Middle frontal gyrus (tissue), 1 donor: Measurements from ENCODE around the gene KEL.

Experiments used
- DNase-seq: peaks from one replicate; pipeline ENCODE4 v3.0.0-alpha.2; 2015; ENCODE audit warnings: low spot score; ENCODE audit errors: extremely low spot score

The KEL gene

GRCh38 chr7:142932386-142933091 is 29.6 kb downstream of the KEL start:
- DNase-seq = no peak

- no peak for DNase-seq
These were observed 31.9 kb downstream of the KEL start for GRCh38 chr7:142930126-142930730.

- no peak for DNase-seq
These were observed 34.2 kb downstream of the KEL start for GRCh38 chr7:142927949-142928348.

GRCh38 chr7:142927085-142927745 is 34.9 kb downstream of the KEL start:
- no peak for DNase-seq

GRCh38 chr7:142925413-142925812 is 36.8 kb downstream of the KEL start:
- DNase-seq = no peak

GRCh38 chr7:142923391-142923790 is 38.8 kb downstream of the KEL start:
- no peak for DNase-seq

GRCh38 chr7:142919656-142920055 is 42.5 kb downstream of the KEL start:
- DNase-seq = no peak

- no peak for DNase-seq
These were observed 43.3 kb downstream of the KEL start for GRCh38 chr7:142918901-142919300.

- no peak for DNase-seq
These were observed 44.7 kb downstream of the KEL start for GRCh38 chr7:142917447-142917846.

GRCh38 chr7:142916508-142916907 is 45.7 kb downstream of the KEL start:
- no peak for DNase-seq

- no peak for DNase-seq
These were observed 46.8 kb downstream of the KEL start for GRCh38 chr7:142915315-142915714.

- DNase-seq = no peak
These were observed 48.0 kb downstream of the KEL start for GRCh38 chr7:142914121-142914520.

GRCh38 chr7:142913566-142913965 is 48.6 kb downstream of the KEL start:
- no peak for DNase-seq

- DNase-seq = no peak
These were observed 49.1 kb downstream of the KEL start for GRCh38 chr7:142913051-142913450.

GRCh38 chr7:142910481-142910880 is 51.7 kb downstream of the KEL start:
- DNase-seq = no peak

GRCh38 chr7:142910031-142910433 is 52.1 kb downstream of the KEL start:
- DNase-seq = no peak

GRCh38 chr7:142908921-142909890 is 53.0 kb downstream of the KEL start:
- no peak for DNase-seq

- DNase-seq = no peak
These were observed 53.9 kb downstream of the KEL start for GRCh38 chr7:142908290-142908689.

- no peak for DNase-seq
These were observed 55.5 kb downstream of the KEL start for GRCh38 chr7:142906643-142907042.

GRCh38 chr7:142905759-142906158 is 56.4 kb downstream of the KEL start:
- DNase-seq = no peak

GRCh38 chr7:142904128-142904527 is 58.0 kb downstream of the KEL start:
- DNase-seq = no peak
